Measurements from ENCODE around the gene TNFAIP8.

Gene TNFAIP8

GRCh38 chr5:119395080-119395836 is 39.4 kb downstream of the TNFAIP8 start:
- peaks cover 0 to 6% (median 0%) of the 10 kb centered on the region in 11 experiments; a peak in 2 of 22 replicates for H3K9me3 ChIP-seq (replicated peaks in 1 of 11)
- H3K4me1 ChIP-seq, result peaks cover 5 to 100% (median 40%) of the 10 kb centered on the region in 10 experiments
- no peak overlapping the region for H3K4me3 ChIP-seq
- H4K20me1 ChIP-seq, result peaks cover 0 to 12% (median 0%) of the 10 kb centered on the region in 11 experiments; a peak in 2 of 22 replicates
- H3K27me3 ChIP-seq, result no peaks in the 10 kb centered on the region
- H3K36me3 ChIP-seq, result peaks cover 19 to 48% (median 35%) of the 10 kb centered on the region in 11 experiments
- no peak for TF ChIP-seq Cebpa-rat (IDR thresholded peaks at IDR 0.05)
- H3K27ac ChIP-seq, result peak overlapping the region in 4 of 11 experiments; percentile 2 to 88 (median 48); a peak in 5 of 22 replicates
- peak overlapping the region in 3 of 11 experiments; percentile 29 to 81 (median 78); a peak in 5 of 22 replicates for H3K4me2 ChIP-seq
- H3K9ac ChIP-seq, result no peak overlapping the region

GRCh38 chr5:119396030-119396664 is 40.3 kb downstream of the TNFAIP8 start:
- Histone ChIP-seq H4K20me1 (peaks cover 0 to 6% (median 0%) of the 10 kb centered on the region in 11 experiments; a peak in 2 of 22 replicates), H3K36me3 (peaks cover 19 to 47% (median 35%) of the 10 kb centered on the region in 11 experiments), H3K9ac (0 out of 22 replicates have a peak overlapping the region, but pooled peaks of 1 of the 11 experiments have one; percentile 5), H3K9me3 (replicated peaks in 1 of 11) (peaks cover 0 to 6% (median 0%) of the 10 kb centered on the region in 11 experiments; a peak in 2 of 22 replicates), H3K27me3 (no peaks in the 10 kb centered on the region), H3K4me3 (no peak overlapping the region), H3K27ac (peak overlapping the region in 6 of 11 experiments; percentile 18 to 88 (median 70); a peak in 8 of 22 replicates), H3K4me1 (peaks cover 5 to 96% (median 33%) of the 10 kb centered on the region in 10 experiments), H3K4me2 (peak overlapping the region in 6 of 11 experiments; percentile 10 to 82 (median 74); a peak in 10 of 22 replicates)
- no peak for TF ChIP-seq Cebpa-rat (IDR thresholded peaks at IDR 0.05)

- H3K27me3 ChIP-seq, result no peaks in the 10 kb centered on the region
- peak overlapping the region in 9 of 11 experiments; percentile 3 to 82 (median 70); a peak in 17 of 22 replicates for H3K4me2 ChIP-seq
- H3K36me3 ChIP-seq, result peaks cover 15 to 31% (median 27%) of the 10 kb centered on the region in 11 experiments
- H3K27ac ChIP-seq, result peak overlapping the region; percentile 23 to 88 (median 54); a peak in 20 of 22 replicates
- peaks cover 0 to 6% (median 0%) of the 10 kb centered on the region in 11 experiments; a peak in 2 of 22 replicates for H3K9me3 ChIP-seq (replicated peaks in 1 of 11)
- H3K9ac ChIP-seq, result peak overlapping the region in 6 of 11 experiments; percentile 14 to 74 (median 44); a peak in 9 of 22 replicates
- peaks cover 0 to 6% (median 0%) of the 10 kb centered on the region in 11 experiments; a peak in 2 of 22 replicates for H4K20me1 ChIP-seq
- peaks cover 5 to 90% (median 31%) of the 10 kb centered on the region in 10 experiments for H3K4me1 ChIP-seq
- peak overlapping the region in 3 of 10 experiments; percentile 2 to 29 (median 4); a peak in 3 of 20 replicates for H3K4me3 ChIP-seq
- no peak for TF ChIP-seq Cebpa-rat (IDR thresholded peaks at IDR 0.05)
Measured at GRCh38 chr5:119397518-119398380, 41.9 kb downstream of the TNFAIP8 start.

- TF ChIP-seq Cebpa-rat (IDR thresholded peaks at IDR 0.05), result no peak
- Histone ChIP-seq H3K9me3 (replicated peaks in 1 of 11) (peaks cover 0 to 6% (median 0%) of the 10 kb centered on the region in 11 experiments; a peak in 2 of 22 replicates), H3K4me3 (no peak overlapping the region), H4K20me1 (peaks cover 0 to 6% (median 0%) of the 10 kb centered on the region in 11 experiments; a peak in 2 of 22 replicates), H3K4me1 (peaks cover 5 to 90% (median 32%) of the 10 kb centered on the region in 10 experiments), H3K4me2 (peak overlapping the region; percentile 0 to 82 (median 38); a peak in 13 of 22 replicates), H3K36me3 (peaks cover 4 to 19% (median 17%) of the 10 kb centered on the region in 11 experiments; a peak in 18 of 22 replicates), H3K27me3 (no peaks in the 10 kb centered on the region), H3K9ac (peak overlapping the region in 3 of 11 experiments; percentile 49 to 74 (median 73); a peak in 4 of 22 replicates), H3K27ac (peak overlapping the region in 8 of 11 experiments; percentile 10 to 88 (median 66); a peak in 12 of 22 replicates)
Measured at GRCh38 chr5:119398727-119399466, 43.1 kb downstream of the TNFAIP8 start.

- TF ChIP-seq Cebpa-rat (IDR thresholded peaks at IDR 0.05), result no peak
- peaks cover 5 to 90% (median 38%) of the 10 kb centered on the region in 10 experiments for H3K4me1 ChIP-seq
- peaks cover 0 to 6% (median 3%) of the 10 kb centered on the region in 11 experiments; a peak in 12 of 22 replicates for H3K36me3 ChIP-seq
- no peak overlapping the region for H3K9ac ChIP-seq
- peak overlapping the region in 3 of 11 experiments; percentile 78 to 82 (median 81); a peak in 4 of 22 replicates for H3K4me2 ChIP-seq
- peaks cover 0 to 3% (median 0%) of the 10 kb centered on the region in 11 experiments; a peak in 2 of 22 replicates for H3K9me3 ChIP-seq (replicated peaks in 1 of 11)
- no peak overlapping the region for H3K4me3 ChIP-seq
- peak overlapping the region in 2 of 11 experiments; percentile 6 to 88; a peak in 3 of 22 replicates for H3K27ac ChIP-seq
- H3K27me3 ChIP-seq, result no peaks in the 10 kb centered on the region
- no peaks in the 10 kb centered on the region for H4K20me1 ChIP-seq
Measured at GRCh38 chr5:119400245-119400644, 44.4 kb downstream of the TNFAIP8 start.

GRCh38 chr5:119402081-119402480 is 46.3 kb downstream of the TNFAIP8 start:
- Histone ChIP-seq H3K36me3 (no peaks in the 10 kb centered on the region), H3K4me3 (no peak overlapping the region), H3K4me2 (peak overlapping the region in 1 of 11 experiments; percentile 8; a peak in 2 of 22 replicates), H3K9ac (no peak overlapping the region), H3K9me3 (replicated peaks in 1 of 11) (no peaks in the 10 kb centered on the region), H4K20me1 (no peaks in the 10 kb centered on the region), H3K27me3 (no peaks in the 10 kb centered on the region), H3K27ac (peak overlapping the region in 1 of 11 experiments; percentile 18; a peak in 1 of 22 replicates), H3K4me1 (peaks cover 5 to 80% (median 32%) of the 10 kb centered on the region in 10 experiments)
- TF ChIP-seq Cebpa-rat (IDR thresholded peaks at IDR 0.05), result no peak

GRCh38 chr5:119402555-119402954 is 46.7 kb downstream of the TNFAIP8 start:
- Histone ChIP-seq H3K4me1 (peaks cover 5 to 75% (median 27%) of the 10 kb centered on the region in 10 experiments), H3K4me2 (no peak overlapping the region), H3K27me3 (no peaks in the 10 kb centered on the region), H3K9me3 (replicated peaks in 1 of 11) (no peaks in the 10 kb centered on the region), H3K4me3 (no peak overlapping the region), H3K9ac (no peak overlapping the region), H3K36me3 (no peaks in the 10 kb centered on the region), H3K27ac (peak overlapping the region in 1 of 11 experiments; percentile 18; a peak in 1 of 22 replicates), H4K20me1 (no peaks in the 10 kb centered on the region)
- TF ChIP-seq Cebpa-rat (IDR thresholded peaks at IDR 0.05), result no peak
